Inferior parietal cortex (tissue), 1 donor: ENCODE data around the gene OR7G3.

ENCODE experiments used
- DNase-seq: peaks from one replicate; pipeline ENCODE4 v3.0.0-alpha.2; 2016; ENCODE audit errors: extremely low spot score

OR7G3 gene

GRCh38 chr19:9126900-9127405, at the start of gene OR7G3:
Gene OR7G3, minus strand, starts transcription at chr19:9126950. Its CDS starts 0 bp downstream, at chr19:9126950.
- no peak for DNase-seq

- DNase-seq, result no peak
These were observed 48.6 kb upstream of the OR7G3 start for GRCh38 chr19:9175326-9175725.

GRCh38 chr19:9171393-9171991, 44.7 kb upstream of the OR7G3 start:
- no peak for DNase-seq

GRCh38 chr19:9166846-9167245, 40.1 kb upstream of the OR7G3 start:
- DNase-seq, result no peak

- DNase-seq, result no peak
These were observed 38.5 kb upstream of the OR7G3 start for GRCh38 chr19:9165261-9165660.

- DNase-seq, result no peak
These were observed 34.7 kb upstream of the OR7G3 start for GRCh38 chr19:9161427-9161826.

GRCh38 chr19:9159891-9160290, 33.1 kb upstream of the OR7G3 start:
- DNase-seq, result no peak

GRCh38 chr19:9156304-9156703, 29.6 kb upstream of the OR7G3 start:
- no peak for DNase-seq

GRCh38 chr19:9155591-9155990, 28.8 kb upstream of the OR7G3 start:
- no peak for DNase-seq

GRCh38 chr19:9151367-9151766, 24.6 kb upstream of the OR7G3 start:
- no peak for DNase-seq

- no peak for DNase-seq
These were observed 23.9 kb upstream of the OR7G3 start for GRCh38 chr19:9150650-9151049.

- no peak for DNase-seq
These were observed 23.2 kb upstream of the OR7G3 start for GRCh38 chr19:9149997-9150396.

- no peak for DNase-seq
These were observed 21.9 kb upstream of the OR7G3 start for GRCh38 chr19:9148697-9149096.

- no peak for DNase-seq
These were observed 20.1 kb upstream of the OR7G3 start for GRCh38 chr19:9146882-9147281.

- no peak for DNase-seq
These were observed 18.2 kb upstream of the OR7G3 start for GRCh38 chr19:9144920-9145319.

GRCh38 chr19:9140159-9140874, 13.6 kb upstream of the OR7G3 start, which contains the start of gene ZNF317:
Gene ZNF317, plus strand, starts transcription at chr19:9140397. Its CDS starts 15,620 bp downstream, at chr19:9156017.
- DNase-seq, result peak; percentile 96

GRCh38 chr19:9139609-9140158, 12.9 kb upstream of the OR7G3 start:
- no peak for DNase-seq

GRCh38 chr19:9132422-9132821, 5.7 kb upstream of the OR7G3 start:
- DNase-seq, result no peak

- DNase-seq, result no peak
These were observed 4.2 kb upstream of the OR7G3 start for GRCh38 chr19:9130965-9131364.

- DNase-seq, result no peak
These were observed 1.4 kb upstream of the OR7G3 start for GRCh38 chr19:9128171-9128570.

- no peak for DNase-seq
These were observed 10.2 kb downstream of the OR7G3 start for GRCh38 chr19:9116547-9116946.

GRCh38 chr19:9115307-9115813, 11.4 kb downstream of the OR7G3 start, which contains the start of gene OR7G1:
Gene OR7G1, minus strand, starts transcription at chr19:9115763. Its CDS starts 0 bp downstream, at chr19:9115763.
- no peak for DNase-seq

- DNase-seq, result no peak
These were observed 16.8 kb downstream of the OR7G3 start for GRCh38 chr19:9109959-9110358.
